ENCODE results near the gene UVRAG. TPM values are rescaled to one million over a fixed set of nuclear protein-coding genes. Genes with fewer than 3 reads are reported as not detected.

UVRAG gene
- total RNA-seq, 3 donors from 2014 or later = 43.3 to 73.0 (median 48.9) TPM

DNA sequence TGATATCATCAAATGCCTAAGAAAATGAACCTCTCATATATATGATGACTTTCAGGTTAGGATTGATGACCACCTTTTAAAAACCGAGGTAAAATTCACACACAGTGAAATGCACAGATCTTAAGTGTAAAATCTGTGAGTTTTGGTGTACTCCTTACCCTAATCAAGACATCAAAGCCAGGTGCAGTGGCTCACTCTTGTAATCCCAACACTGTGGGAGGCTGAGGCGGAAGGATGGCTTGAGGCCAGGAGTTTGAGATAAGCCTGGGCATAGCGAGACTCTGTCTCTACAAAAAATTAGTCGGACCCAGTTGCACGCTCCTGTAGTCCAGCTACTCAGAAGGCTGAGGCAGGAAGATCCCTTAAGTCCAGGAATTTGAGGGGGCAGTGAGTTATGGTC is 140.4 kb downstream of the UVRAG start:
- no peaks in the 10 kb centered on the region for H3K27me3 ChIP-seq
- H3K36me3 ChIP-seq = no peaks in the 10 kb centered on the region
- no peaks in the 10 kb centered on the region for H3K9me3 ChIP-seq
- no peak overlapping the region for H3K27ac ChIP-seq
- H3K4me3 ChIP-seq = no peak overlapping the region
- TF ChIP-seq POLR2AphosphoS5 (IDR thresholded peaks at IDR 0.05) (no peak), POLR2A (IDR thresholded peaks at IDR 0.05) (no peak)
- TF ChIP-seq, protein P1, sequence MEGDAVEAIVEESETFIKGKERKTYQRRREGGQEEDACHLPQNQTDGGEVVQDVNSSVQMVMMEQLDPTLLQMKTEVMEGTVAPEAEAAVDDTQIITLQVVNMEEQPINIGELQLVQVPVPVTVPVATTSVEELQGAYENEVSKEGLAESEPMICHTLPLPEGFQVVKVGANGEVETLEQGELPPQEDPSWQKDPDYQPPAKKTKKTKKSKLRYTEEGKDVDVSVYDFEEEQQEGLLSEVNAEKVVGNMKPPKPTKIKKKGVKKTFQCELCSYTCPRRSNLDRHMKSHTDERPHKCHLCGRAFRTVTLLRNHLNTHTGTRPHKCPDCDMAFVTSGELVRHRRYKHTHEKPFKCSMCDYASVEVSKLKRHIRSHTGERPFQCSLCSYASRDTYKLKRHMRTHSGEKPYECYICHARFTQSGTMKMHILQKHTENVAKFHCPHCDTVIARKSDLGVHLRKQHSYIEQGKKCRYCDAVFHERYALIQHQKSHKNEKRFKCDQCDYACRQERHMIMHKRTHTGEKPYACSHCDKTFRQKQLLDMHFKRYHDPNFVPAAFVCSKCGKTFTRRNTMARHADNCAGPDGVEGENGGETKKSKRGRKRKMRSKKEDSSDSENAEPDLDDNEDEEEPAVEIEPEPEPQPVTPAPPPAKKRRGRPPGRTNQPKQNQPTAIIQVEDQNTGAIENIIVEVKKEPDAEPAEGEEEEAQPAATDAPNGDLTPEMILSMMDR (IDR thresholded peaks at IDR 0.05) = no peak
- no peaks in the 10 kb centered on the region for H3K4me1 ChIP-seq
- no peak for DNase-seq (ENCODE audit: low spot score in 2 of 2)
- intact Hi-C loops (cut with DNase I; ENCODE audit: low total_unique reads) = no loop called here

DNA sequence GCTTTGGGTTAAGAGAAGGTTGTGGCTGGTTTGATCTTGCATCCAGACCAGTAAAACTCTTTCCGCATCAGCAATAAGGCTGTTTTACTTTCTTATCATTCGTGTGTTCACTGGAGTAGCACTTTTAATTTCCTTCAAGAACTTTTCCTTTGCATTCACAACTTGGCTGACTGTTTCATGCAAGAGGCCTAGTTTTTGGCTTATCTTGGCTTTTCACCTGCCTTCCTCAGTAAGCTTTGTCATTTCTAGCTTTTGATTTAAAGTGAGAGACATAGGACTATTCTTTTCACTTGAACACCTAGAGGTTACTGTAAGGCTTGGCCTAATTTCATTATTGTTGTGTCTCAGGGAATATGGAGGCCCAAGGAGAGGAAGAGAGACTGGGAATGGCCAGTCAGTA is 144.5 kb downstream of the UVRAG start:
- H3K27ac ChIP-seq = no peak overlapping the region
- H3K4me3 ChIP-seq = no peak overlapping the region
- H3K9me3 ChIP-seq = no peaks in the 10 kb centered on the region
- H3K4me1 ChIP-seq = no peaks in the 10 kb centered on the region
- intact Hi-C loops (cut with DNase I; ENCODE audit: low total_unique reads) = no loop called here
- DNase-seq (ENCODE audit: low spot score in 2 of 2) = no peak
- H3K27me3 ChIP-seq = no peaks in the 10 kb centered on the region
- TF ChIP-seq POLR2AphosphoS5 (IDR thresholded peaks at IDR 0.05) = no peak
- TF ChIP-seq POLR2A (IDR thresholded peaks at IDR 0.05) = no peak
- TF ChIP-seq, protein P1 (IDR thresholded peaks at IDR 0.05) = no peak
- no peaks in the 10 kb centered on the region for H3K36me3 ChIP-seq

DNA sequence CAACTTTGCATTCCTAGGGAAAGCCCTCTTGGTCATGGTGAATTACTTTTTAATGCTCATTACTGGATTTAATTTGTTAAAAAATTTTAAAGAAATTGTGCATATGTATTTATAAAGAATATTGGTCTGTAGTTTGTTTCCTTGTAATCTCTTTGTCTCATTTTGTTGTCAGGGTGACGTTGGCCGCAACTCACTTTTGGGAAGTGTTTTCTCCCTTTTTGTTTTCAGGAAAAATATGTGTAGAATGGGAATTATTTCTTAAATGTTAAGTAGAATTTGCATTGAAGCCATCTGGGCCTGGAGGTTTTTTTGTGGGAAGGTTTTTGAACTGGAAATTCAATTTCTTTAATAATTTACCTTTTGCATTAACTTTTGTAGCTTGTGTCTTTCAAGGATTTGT is 149.1 kb downstream of the UVRAG start:
- intact Hi-C loops (cut with DNase I; ENCODE audit: low total_unique reads) = no loop called here
- Histone ChIP-seq H3K27ac (no peak overlapping the region), H3K36me3 (no peaks in the 10 kb centered on the region), H3K4me3 (no peak overlapping the region), H3K4me1 (peaks cover 0 to 5% of the 10 kb centered on the region in 2 donors), H3K27me3 (no peaks in the 10 kb centered on the region), H3K9me3 (no peaks in the 10 kb centered on the region)
- DNase-seq (ENCODE audit: low spot score in 2 of 2) = no peak
- TF ChIP-seq, protein P1 (IDR thresholded peaks at IDR 0.05) = no peak
- TF ChIP-seq POLR2AphosphoS5 (IDR thresholded peaks at IDR 0.05) = no peak
- TF ChIP-seq POLR2A (IDR thresholded peaks at IDR 0.05) = no peak

DNA sequence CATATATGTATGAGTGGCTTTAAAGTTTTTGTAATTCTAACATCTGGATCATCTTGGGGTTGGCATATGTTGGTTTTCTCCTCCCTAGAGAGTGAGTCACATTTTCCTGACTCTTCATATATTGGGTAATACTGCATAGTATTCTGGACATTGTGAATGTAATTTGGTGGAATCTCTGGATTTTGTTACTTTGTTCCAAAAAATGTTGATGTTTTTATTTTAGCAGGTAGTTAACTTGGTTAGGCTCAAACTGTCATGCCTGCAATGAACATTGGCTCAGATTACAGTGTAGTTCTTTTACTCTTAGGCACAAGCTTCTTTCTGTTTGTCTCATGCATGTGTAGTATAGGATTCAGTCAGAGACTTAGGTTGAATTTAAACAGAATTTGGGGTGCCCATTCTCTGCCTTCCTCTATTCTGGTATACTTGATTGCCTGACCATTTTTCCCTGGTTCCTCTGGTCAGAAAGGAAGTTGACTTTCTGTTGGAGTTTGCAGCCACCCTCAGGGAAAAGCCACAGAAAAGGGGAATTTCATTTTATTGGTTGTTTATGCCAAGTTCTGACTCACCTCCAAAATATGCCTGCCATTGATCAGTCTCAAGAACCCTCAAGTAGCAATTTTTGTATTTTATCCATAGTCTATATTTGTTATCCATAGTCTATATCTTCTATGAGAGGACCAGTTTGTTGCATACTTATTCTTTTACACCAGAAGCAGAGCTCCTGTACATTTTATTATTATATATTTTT is 151.7 kb downstream of the UVRAG start:
- Histone ChIP-seq H3K27me3 (no peaks in the 10 kb centered on the region), H3K4me1 (peaks cover 0 to 5% of the 10 kb centered on the region in 2 donors), H3K27ac (no peak overlapping the region), H3K4me3 (no peak overlapping the region), H3K36me3 (no peaks in the 10 kb centered on the region), H3K9me3 (no peaks in the 10 kb centered on the region)
- no peak for DNase-seq (ENCODE audit: low spot score in 2 of 2)
- TF ChIP-seq, protein P1 (IDR thresholded peaks at IDR 0.05) = no peak
- TF ChIP-seq POLR2A (IDR thresholded peaks at IDR 0.05) (no peak), POLR2AphosphoS5 (IDR thresholded peaks at IDR 0.05) (no peak)
- intact Hi-C loops (cut with DNase I; ENCODE audit: low total_unique reads) = no loop called here

DNA sequence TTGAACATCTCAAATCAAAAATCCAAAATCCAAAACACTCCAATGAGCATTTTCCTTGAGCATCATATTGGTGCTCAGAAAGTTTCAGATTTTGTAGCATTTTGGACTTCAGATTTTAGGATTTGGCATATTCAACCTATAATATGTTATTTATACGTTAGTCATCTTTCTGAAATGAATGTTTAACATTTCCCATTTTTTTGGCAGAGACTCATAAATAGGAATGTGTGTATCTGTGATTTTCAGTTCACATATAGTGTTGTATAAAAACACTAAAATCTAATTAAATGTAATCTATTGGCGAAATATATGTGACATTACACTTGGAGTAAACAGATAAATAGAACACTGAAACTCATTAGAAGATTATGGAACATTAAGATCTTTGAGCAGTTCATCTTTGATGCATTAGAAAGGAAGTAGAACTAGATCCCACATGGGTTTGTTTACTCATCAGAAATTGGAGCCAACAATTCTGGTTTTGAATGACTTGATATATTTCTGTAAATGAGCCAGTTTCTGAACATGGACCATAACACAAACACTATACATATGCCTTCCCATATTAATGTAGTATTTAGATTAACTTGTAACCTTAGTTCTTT is 153.1 kb downstream of the UVRAG start:
- intact Hi-C loops (cut with DNase I; ENCODE audit: low total_unique reads) = no loop called here

More for the DNA sequence above, 153.1 kb downstream of the UVRAG start:
- Histone ChIP-seq H3K9me3 (no peaks in the 10 kb centered on the region), H3K27ac (no peak overlapping the region), H3K4me3 (no peak overlapping the region), H3K27me3 (no peaks in the 10 kb centered on the region), H3K36me3 (no peaks in the 10 kb centered on the region), H3K4me1 (peaks cover 0 to 5% of the 10 kb centered on the region in 2 donors)
- no peak for DNase-seq (ENCODE audit: low spot score in 2 of 2)
- TF ChIP-seq, protein P1 (IDR thresholded peaks at IDR 0.05) = no peak
- TF ChIP-seq POLR2A (IDR thresholded peaks at IDR 0.05) = no peak
- no peak for TF ChIP-seq POLR2AphosphoS5 (IDR thresholded peaks at IDR 0.05)
